GM12878 (cell line): ENCODE data around the gene APOLD1.

ENCODE experiments used
- CREB1 ChIP-seq: IDR thresholded peaks from 2 replicates; pipeline ENCODE4 v1.6.1; 2012; ENCODE audit warnings: low read depth, mild to moderate bottlenecking, inconsistent platforms
- EGR1 ChIP-seq, 2 experiments: IDR thresholded peaks; 1 replicate in 1 of 2; 2 replicates in 1 of 2; pipeline ENCODE4 v1.6.1; 2011 to 2012; ENCODE audit warnings: low read depth in 2 of 2, low read length in 2 of 2, borderline replicate concordance in 1 of 2, mild to moderate bottlenecking in 1 of 2, moderate library complexity in 1 of 2
- POLR2AphosphoS5 ChIP-seq: IDR thresholded peaks from 2 replicates; pipeline ENCODE4 v1.6.1; 2011; ENCODE audit warnings: mild to moderate bottlenecking, low read length, inconsistent platforms
- TF ChIP-seq, protein P1 (sequence below): IDR thresholded peaks from 2 replicates; pipeline ENCODE4 v1.6.1; 2012; ENCODE audit warnings: low read length, inconsistent platforms
- TF ChIP-seq, protein P2 (sequence below): fragments of 450-650 bp; conservative IDR thresholded peaks from 2 replicates; pipeline ENCODE4 v1.6.1; 2017; ENCODE audit warnings: mild to moderate bottlenecking, moderate library complexity

GRCh38 chr12:12784116-12784515 lies 1.3 kb upstream of the APOLD1 start:
- TF ChIP-seq POLR2AphosphoS5 = no peak
- TF ChIP-seq CREB1 = no peak
- TF ChIP-seq, protein P1, sequence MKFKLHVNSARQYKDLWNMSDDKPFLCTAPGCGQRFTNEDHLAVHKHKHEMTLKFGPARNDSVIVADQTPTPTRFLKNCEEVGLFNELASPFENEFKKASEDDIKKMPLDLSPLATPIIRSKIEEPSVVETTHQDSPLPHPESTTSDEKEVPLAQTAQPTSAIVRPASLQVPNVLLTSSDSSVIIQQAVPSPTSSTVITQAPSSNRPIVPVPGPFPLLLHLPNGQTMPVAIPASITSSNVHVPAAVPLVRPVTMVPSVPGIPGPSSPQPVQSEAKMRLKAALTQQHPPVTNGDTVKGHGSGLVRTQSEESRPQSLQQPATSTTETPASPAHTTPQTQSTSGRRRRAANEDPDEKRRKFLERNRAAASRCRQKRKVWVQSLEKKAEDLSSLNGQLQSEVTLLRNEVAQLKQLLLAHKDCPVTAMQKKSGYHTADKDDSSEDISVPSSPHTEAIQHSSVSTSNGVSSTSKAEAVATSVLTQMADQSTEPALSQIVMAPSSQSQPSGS = no peak
- TF ChIP-seq, protein P2, sequence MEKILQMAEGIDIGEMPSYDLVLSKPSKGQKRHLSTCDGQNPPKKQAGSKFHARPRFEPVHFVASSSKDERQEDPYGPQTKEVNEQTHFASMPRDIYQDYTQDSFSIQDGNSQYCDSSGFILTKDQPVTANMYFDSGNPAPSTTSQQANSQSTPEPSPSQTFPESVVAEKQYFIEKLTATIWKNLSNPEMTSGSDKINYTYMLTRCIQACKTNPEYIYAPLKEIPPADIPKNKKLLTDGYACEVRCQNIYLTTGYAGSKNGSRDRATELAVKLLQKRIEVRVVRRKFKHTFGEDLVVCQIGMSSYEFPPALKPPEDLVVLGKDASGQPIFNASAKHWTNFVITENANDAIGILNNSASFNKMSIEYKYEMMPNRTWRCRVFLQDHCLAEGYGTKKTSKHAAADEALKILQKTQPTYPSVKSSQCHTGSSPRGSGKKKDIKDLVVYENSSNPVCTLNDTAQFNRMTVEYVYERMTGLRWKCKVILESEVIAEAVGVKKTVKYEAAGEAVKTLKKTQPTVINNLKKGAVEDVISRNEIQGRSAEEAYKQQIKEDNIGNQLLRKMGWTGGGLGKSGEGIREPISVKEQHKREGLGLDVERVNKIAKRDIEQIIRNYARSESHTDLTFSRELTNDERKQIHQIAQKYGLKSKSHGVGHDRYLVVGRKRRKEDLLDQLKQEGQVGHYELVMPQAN = no peak
- TF ChIP-seq EGR1 (IDR thresholded peaks at IDR 0.05; ENCODE audit: borderline replicate concordance in 1 of 2, low read depth in 2 of 2, low read length in 2 of 2) = no peak
